ENCODE data around the gene CHRNB4. TPM values are rescaled to one million over a fixed set of nuclear protein-coding genes. Genes with fewer than 3 reads are reported as not detected.

Gene CHRNB4
- total RNA-seq, 1 donor from 2014 or later, result not detected

- FAIRE-seq (no peak), DNase-seq (ENCODE audit: low read depth) (peak; percentile 5)
- H3K27me3 ChIP-seq (ENCODE audit: control insufficient read depth, insufficient read depth, low read length), result no peaks in the 10 kb centered on the region
- TF ChIP-seq, protein P1, sequence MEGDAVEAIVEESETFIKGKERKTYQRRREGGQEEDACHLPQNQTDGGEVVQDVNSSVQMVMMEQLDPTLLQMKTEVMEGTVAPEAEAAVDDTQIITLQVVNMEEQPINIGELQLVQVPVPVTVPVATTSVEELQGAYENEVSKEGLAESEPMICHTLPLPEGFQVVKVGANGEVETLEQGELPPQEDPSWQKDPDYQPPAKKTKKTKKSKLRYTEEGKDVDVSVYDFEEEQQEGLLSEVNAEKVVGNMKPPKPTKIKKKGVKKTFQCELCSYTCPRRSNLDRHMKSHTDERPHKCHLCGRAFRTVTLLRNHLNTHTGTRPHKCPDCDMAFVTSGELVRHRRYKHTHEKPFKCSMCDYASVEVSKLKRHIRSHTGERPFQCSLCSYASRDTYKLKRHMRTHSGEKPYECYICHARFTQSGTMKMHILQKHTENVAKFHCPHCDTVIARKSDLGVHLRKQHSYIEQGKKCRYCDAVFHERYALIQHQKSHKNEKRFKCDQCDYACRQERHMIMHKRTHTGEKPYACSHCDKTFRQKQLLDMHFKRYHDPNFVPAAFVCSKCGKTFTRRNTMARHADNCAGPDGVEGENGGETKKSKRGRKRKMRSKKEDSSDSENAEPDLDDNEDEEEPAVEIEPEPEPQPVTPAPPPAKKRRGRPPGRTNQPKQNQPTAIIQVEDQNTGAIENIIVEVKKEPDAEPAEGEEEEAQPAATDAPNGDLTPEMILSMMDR (IDR thresholded peaks at IDR 0.05; ENCODE audit: insufficient read depth, low read length, severe bottlenecking), result no peak
- no peak overlapping the region for H3K4me3 ChIP-seq (ENCODE audit: low read depth, low read length)
- no peaks in the 10 kb centered on the region for H3K36me3 ChIP-seq (ENCODE audit: control insufficient read depth, insufficient read depth, low read length)
Measured at GRCh38 chr15:78599189-78599588, 41.8 kb downstream of the CHRNB4 start.

DNA sequence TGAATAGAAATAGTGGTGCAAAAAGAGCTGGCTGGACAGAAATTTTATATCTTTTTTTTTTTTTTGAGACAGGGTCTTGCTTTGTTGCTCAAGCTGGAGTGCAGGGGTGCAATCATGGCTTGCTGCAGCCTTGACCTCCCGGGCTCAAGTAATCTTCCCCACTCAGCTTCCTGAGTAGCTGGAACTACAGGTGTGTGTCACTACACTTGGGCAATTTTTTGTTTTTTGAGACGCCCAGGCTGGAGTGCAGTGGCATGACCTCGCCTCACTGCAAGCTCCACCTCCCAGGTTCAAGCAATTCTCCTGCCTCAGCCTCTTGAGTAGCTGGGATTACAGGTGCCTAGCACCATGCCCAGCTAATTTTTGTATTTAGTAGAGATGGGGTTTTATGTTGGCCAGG lies 42.7 kb downstream of the CHRNB4 start:
- no peak for FAIRE-seq
- no peak overlapping the region for H3K4me3 ChIP-seq (ENCODE audit: low read depth, low read length)
- no peaks in the 10 kb centered on the region for H3K27me3 ChIP-seq (ENCODE audit: control insufficient read depth, insufficient read depth, low read length)
- TF ChIP-seq, protein P1 (IDR thresholded peaks at IDR 0.05; ENCODE audit: insufficient read depth, low read length, severe bottlenecking), result no peak
- DNase-seq (ENCODE audit: low read depth), result peak; percentile 8
- H3K36me3 ChIP-seq (ENCODE audit: control insufficient read depth, insufficient read depth, low read length), result no peaks in the 10 kb centered on the region

DNA sequence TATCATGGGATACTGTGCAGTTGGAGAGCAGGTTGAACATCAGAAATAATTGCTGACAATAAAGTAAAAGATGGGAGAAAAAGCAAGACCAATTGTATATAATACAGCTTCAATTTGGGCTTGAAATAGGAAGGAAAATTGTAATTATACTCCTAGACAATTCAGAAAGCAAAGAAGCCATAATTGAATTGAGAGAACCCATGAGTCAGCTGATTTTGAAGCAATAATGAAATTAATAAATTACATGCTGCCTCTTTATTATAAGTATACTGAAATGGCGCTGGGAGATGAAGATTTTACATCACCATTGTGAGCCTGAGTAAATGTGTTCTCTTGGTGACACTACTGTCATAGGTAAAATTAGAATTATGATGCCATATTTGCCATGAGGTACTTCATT lies 43.4 kb downstream of the CHRNB4 start:
- FAIRE-seq (no peak), DNase-seq (ENCODE audit: low read depth) (no peak)
- no peaks in the 10 kb centered on the region for H3K36me3 ChIP-seq (ENCODE audit: control insufficient read depth, insufficient read depth, low read length)
- H3K4me3 ChIP-seq (ENCODE audit: low read depth, low read length), result no peak overlapping the region
- TF ChIP-seq, protein P1 (IDR thresholded peaks at IDR 0.05; ENCODE audit: insufficient read depth, low read length, severe bottlenecking), result no peak
- no peaks in the 10 kb centered on the region for H3K27me3 ChIP-seq (ENCODE audit: control insufficient read depth, insufficient read depth, low read length)

- no peaks in the 10 kb centered on the region for H3K36me3 ChIP-seq (ENCODE audit: control insufficient read depth, insufficient read depth, low read length)
- no peak for FAIRE-seq
- no peak for DNase-seq (ENCODE audit: low read depth)
- H3K27me3 ChIP-seq (ENCODE audit: control insufficient read depth, insufficient read depth, low read length), result no peaks in the 10 kb centered on the region
- TF ChIP-seq, protein P1 (IDR thresholded peaks at IDR 0.05; ENCODE audit: insufficient read depth, low read length, severe bottlenecking), result no peak
- no peak overlapping the region for H3K4me3 ChIP-seq (ENCODE audit: low read depth, low read length)
Measured at GRCh38 chr15:78574944-78575343, 66.1 kb downstream of the CHRNB4 start.

Other genes starting within 250 kb of the CHRNB4 start
- 12.6 and 16.4 TPM in 2 replicates for gene IREB2, start 203.0 kb downstream of the CHRNB4 start, total RNA-seq
- 1.2 and 1.3 TPM in 2 replicates for gene HYKK, start 133.6 kb downstream of the CHRNB4 start, total RNA-seq
- gene PSMA4, start 100.8 kb downstream of the CHRNB4 start, total RNA-seq, result 141 and 183 TPM in 2 replicates
- gene CHRNA5, start 75.7 kb downstream of the CHRNB4 start, total RNA-seq, result 1.3 and 2.4 TPM in 2 replicates
- gene CHRNA3, start 20.2 kb downstream of the CHRNB4 start, total RNA-seq, result not detected in 2 replicates
- gene ADAMTS7, start 170.3 kb upstream of the CHRNB4 start, total RNA-seq, result 0.51 and 0.53 TPM in 2 replicates
- gene MORF4L1, start 231.7 kb upstream of the CHRNB4 start, total RNA-seq, result 216 and 296 TPM in 2 replicates